ENCODE results near the gene SSC4D.
"Not testable (repeated sequence)": the region's sequence is repeated elsewhere in the genome, so short reads cannot be mapped to it uniquely, and the experiment has no call there.

The SSC4D gene

GRCh38 chr7:76427635-76428034 is 18.1 kb upstream of the SSC4D start:
- DNase-seq (ENCODE audit: insufficient read length, low spot score), result no peak
- FAIRE-seq, result no peak
- TF ChIP-seq POLR2A (IDR thresholded peaks at IDR 0.05; ENCODE audit: low read depth, low read length), result no peak

GRCh38 chr7:76426246-76426645 is 16.7 kb upstream of the SSC4D start:
- no peak for TF ChIP-seq POLR2A (IDR thresholded peaks at IDR 0.05; ENCODE audit: low read depth, low read length)
- FAIRE-seq (no peak), DNase-seq (ENCODE audit: insufficient read length, low spot score) (no peak)

- DNase-seq (ENCODE audit: insufficient read length, low spot score); FAIRE-seq: not testable (repeated sequence)
These were observed 16.1 kb upstream of the SSC4D start for GRCh38 chr7:76425558-76425957.

GRCh38 chr7:76425156-76425555 is 15.7 kb upstream of the SSC4D start:
- no peak for TF ChIP-seq POLR2A (IDR thresholded peaks at IDR 0.05; ENCODE audit: low read depth, low read length)
- DNase-seq (ENCODE audit: insufficient read length, low spot score) (no peak), FAIRE-seq (no peak)

- TF ChIP-seq POLR2A (IDR thresholded peaks at IDR 0.05; ENCODE audit: low read depth, low read length), result no peak
- no peak for DNase-seq (ENCODE audit: insufficient read length, low spot score)
- FAIRE-seq, result no peak
These were observed 15.1 kb upstream of the SSC4D start, which contains the start of gene ZP3 for GRCh38 chr7:76424413-76425111. ZP3 (plus strand) TSS chr7:76424950; CDS start chr7:76424965, 15 bp downstream.

- FAIRE-seq, result no peak
- no peak for DNase-seq (ENCODE audit: insufficient read length, low spot score)
- no peak for TF ChIP-seq POLR2A (IDR thresholded peaks at IDR 0.05; ENCODE audit: low read depth, low read length)
These were observed 14.3 kb upstream of the SSC4D start for GRCh38 chr7:76423666-76424412.

- DNase-seq (ENCODE audit: insufficient read length, low spot score), result not testable (repeated sequence)
- peak; percentile 64 for FAIRE-seq
These were observed 11.6 kb upstream of the SSC4D start for GRCh38 chr7:76421097-76421496.

GRCh38 chr7:76417654-76418310 is 8.3 kb upstream of the SSC4D start:
- DNase-seq (ENCODE audit: insufficient read length, low spot score); FAIRE-seq: not testable (repeated sequence)

GRCh38 chr7:76412249-76412648 is 2.8 kb upstream of the SSC4D start:
- DNase-seq (ENCODE audit: insufficient read length, low spot score) (no peak), FAIRE-seq (no peak)
- TF ChIP-seq POLR2A (IDR thresholded peaks at IDR 0.05; ENCODE audit: low read depth, low read length), result no peak

- FAIRE-seq, result no peak
- DNase-seq (ENCODE audit: insufficient read length, low spot score), result no peak
- no peak for TF ChIP-seq POLR2A (IDR thresholded peaks at IDR 0.05; ENCODE audit: low read depth, low read length)
These were observed 2.1 kb upstream of the SSC4D start for GRCh38 chr7:76411626-76412025.

GRCh38 chr7:76408121-76408560 is 1.4 kb downstream of the SSC4D start:
- TF ChIP-seq POLR2A (IDR thresholded peaks at IDR 0.05; ENCODE audit: low read depth, low read length), result no peak
- FAIRE-seq (no peak), DNase-seq (ENCODE audit: insufficient read length, low spot score) (no peak)

GRCh38 chr7:76407718-76408117 is 1.8 kb downstream of the SSC4D start:
- DNase-seq (ENCODE audit: insufficient read length, low spot score), result no peak
- no peak for FAIRE-seq

GRCh38 chr7:76405738-76406137 is 3.8 kb downstream of the SSC4D start:
- FAIRE-seq, result no peak
- no peak for TF ChIP-seq POLR2A (IDR thresholded peaks at IDR 0.05; ENCODE audit: low read depth, low read length)
- DNase-seq (ENCODE audit: insufficient read length, low spot score), result no peak

More at GRCh38 chr7:76407718-76408117, 1.8 kb downstream of the SSC4D start:
- no peak for TF ChIP-seq POLR2A (IDR thresholded peaks at IDR 0.05; ENCODE audit: low read depth, low read length)

- DNase-seq (ENCODE audit: insufficient read length, low spot score) (no peak), FAIRE-seq (no peak)
- no peak for TF ChIP-seq POLR2A (IDR thresholded peaks at IDR 0.05; ENCODE audit: low read depth, low read length)
These were observed 5.6 kb downstream of the SSC4D start for GRCh38 chr7:76403780-76404494.

GRCh38 chr7:76403097-76403496 is 6.4 kb downstream of the SSC4D start:
- not testable (repeated sequence) for DNase-seq (ENCODE audit: insufficient read length, low spot score); FAIRE-seq
